Karpas-422 (cell line): Measurements from ENCODE around the gene ACSBG1. TPM values are rescaled to one million over a fixed set of nuclear protein-coding genes. Genes with fewer than 3 reads are reported as not detected.
"Not testable (repeated sequence)": the region's sequence is repeated elsewhere in the genome, so short reads cannot be mapped to it uniquely, and the experiment has no call there.

Experiments
- DNase-seq: peaks from one replicate; pipeline ENCODE4 v3.0.0-alpha.2; 2015
- H2AFZ ChIP-seq: fragments of 200-600 bp; sonication (generic); 2 replicates; pipeline ENCODE4 v1.6.1; 2014; ENCODE audit warnings: antibody characterized with exemption, low read length, mixed read lengths
- H3K27ac ChIP-seq: fragments of 200-600 bp; sonication (generic); 2 replicates; pipeline ENCODE4 v1.5.1; 2014; ENCODE audit warnings: mild to moderate bottlenecking, low read length, moderate library complexity
- H3K27me3 ChIP-seq: fragments of 200-600 bp; sonication (generic); 2 replicates; pipeline ENCODE4 v1.6.1; 2014; ENCODE audit warnings: low read length, mixed read lengths
- H3K36me3 ChIP-seq: fragments of 200-600 bp; sonication (generic); 2 replicates; pipeline ENCODE4 v1.6.1; 2014; ENCODE audit warnings: low read length, mixed read lengths; ENCODE audit not compliant: insufficient read depth
- H3K4me1 ChIP-seq: fragments of 200-600 bp; sonication (generic); 2 replicates; pipeline ENCODE4 v1.6.1; 2014; ENCODE audit warnings: mild to moderate bottlenecking, low read length, mixed read lengths
- H3K4me2 ChIP-seq: fragments of 200-600 bp; sonication (generic); 2 replicates; pipeline ENCODE4 v1.6.1; 2014; ENCODE audit warnings: low read length, low read depth, mild to moderate bottlenecking; ENCODE audit not compliant: poor library complexity, severe bottlenecking
- H3K4me3 ChIP-seq: fragments of 200-600 bp; sonication (generic); 2 replicates; pipeline ENCODE4 v1.5.1; 2014; ENCODE audit warnings: mild to moderate bottlenecking, antibody characterized with exemption, low read length, mixed read lengths
- H3K79me2 ChIP-seq: fragments of 200-600 bp; sonication (generic); 2 replicates; pipeline ENCODE4 v1.6.1; 2014; ENCODE audit warnings: mild to moderate bottlenecking, low read length, mixed read lengths
- H3K9ac ChIP-seq: fragments of 200-600 bp; sonication (generic); 2 replicates; pipeline ENCODE4 v1.6.0; 2014; ENCODE audit warnings: low read length
- H3K9me2 ChIP-seq: fragments of 200-600 bp; sonication (generic), shearing (Covaris generic); replicated peaks from 2 replicates; pipeline ENCODE4 v1.6.0; 2014; ENCODE audit warnings: mild to moderate bottlenecking, low read length, moderate library complexity; ENCODE audit not compliant: insufficient read depth
- H3K9me3 ChIP-seq: fragments of 300-700, 200-600 bp; sonication (generic); 2 replicates; pipeline ENCODE4 v1.6.1; 2014; ENCODE audit warnings: low read length, mixed read lengths
- H4K20me1 ChIP-seq: fragments of 200-600 bp; sonication (generic); 2 replicates; pipeline ENCODE4 v1.6.1; 2014; ENCODE audit warnings: mild to moderate bottlenecking, antibody characterized with exemption, low read length, low read depth; ENCODE audit not compliant: insufficient read depth
- total RNA-seq: library from RNA; depleted of rRNA; stranded (reverse); fragments of >200 nt; shearing (Covaris generic); gene quantifications from 2 replicates; pipeline ENCODE4 v1.2.3, GENCODE V29; 2014; ENCODE audit warnings: low replicate concordance

The ACSBG1 gene
- total RNA-seq, 1 experiment from 2014 or later, result not detected

- not testable (repeated sequence) for H3K4me3 ChIP-seq, H3K9ac ChIP-seq, H3K4me1 ChIP-seq, H3K36me3 ChIP-seq, H2AFZ ChIP-seq, H4K20me1 ChIP-seq, H3K27me3 ChIP-seq, H3K79me2 ChIP-seq, H3K9me2 ChIP-seq, DNase-seq, H3K4me2 ChIP-seq, H3K9me3 ChIP-seq, H3K27ac ChIP-seq
Observed at GRCh38 chr15:78245392-78245791, 11.0 kb upstream of the ACSBG1 start.

- no peaks in the 10 kb centered on the region for H3K79me2 ChIP-seq
- no peaks in the 10 kb centered on the region for H3K4me1 ChIP-seq
- H3K4me2 ChIP-seq, result no peak overlapping the region
- no peaks in the 10 kb centered on the region for H3K9me3 ChIP-seq
- no peaks in the 10 kb centered on the region for H3K36me3 ChIP-seq
- no peak overlapping the region for H3K27ac ChIP-seq
- H3K9ac ChIP-seq, result no peak overlapping the region
- no peaks in the 10 kb centered on the region for H3K27me3 ChIP-seq
- no peaks in the 10 kb centered on the region for H3K9me2 ChIP-seq
- no peak for DNase-seq
- H4K20me1 ChIP-seq, result no peaks in the 10 kb centered on the region
- no peak overlapping the region for H2AFZ ChIP-seq
- no peak overlapping the region for H3K4me3 ChIP-seq
Observed at GRCh38 chr15:78244893-78245292, 10.5 kb upstream of the ACSBG1 start.

DNA sequence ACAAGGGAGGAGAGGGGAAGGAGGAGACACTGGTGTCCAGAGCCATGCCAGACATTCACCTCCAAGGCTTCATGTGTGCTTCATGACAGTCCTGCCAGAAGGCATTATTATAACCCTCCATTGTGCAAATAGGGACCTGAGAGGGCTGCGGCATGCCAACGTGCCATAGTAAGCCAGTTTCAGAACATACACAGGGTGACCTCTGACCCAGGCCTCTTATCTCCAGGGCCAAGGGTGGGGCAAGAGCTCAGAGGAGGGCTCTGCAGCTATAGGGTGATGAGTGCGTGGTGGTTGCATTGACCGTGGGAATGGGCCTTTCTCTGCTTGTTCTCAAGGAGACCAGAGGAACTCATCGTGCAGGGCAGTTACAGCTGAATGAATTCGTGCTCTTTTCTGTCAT lies 9.7 kb upstream of the ACSBG1 start:
- no peaks in the 10 kb centered on the region for H3K9me3 ChIP-seq
- DNase-seq, result no peak
- no peaks in the 10 kb centered on the region for H3K4me1 ChIP-seq
- H3K27ac ChIP-seq, result no peak overlapping the region
- H3K9ac ChIP-seq, result no peak overlapping the region
- H3K4me3 ChIP-seq, result no peak overlapping the region
- no peaks in the 10 kb centered on the region for H4K20me1 ChIP-seq
- H3K9me2 ChIP-seq, result no peaks in the 10 kb centered on the region
- no peaks in the 10 kb centered on the region for H3K36me3 ChIP-seq
- H3K27me3 ChIP-seq, result no peaks in the 10 kb centered on the region
- H3K4me2 ChIP-seq, result no peak overlapping the region
- H2AFZ ChIP-seq, result no peak overlapping the region
- H3K79me2 ChIP-seq, result no peaks in the 10 kb centered on the region

GRCh38 chr15:78243491-78243941 lies 9.2 kb upstream of the ACSBG1 start:
- no peak overlapping the region for H2AFZ ChIP-seq
- no peak for DNase-seq
- H3K4me3 ChIP-seq, result no peak overlapping the region
- H3K27me3 ChIP-seq, result no peaks in the 10 kb centered on the region
- no peaks in the 10 kb centered on the region for H3K36me3 ChIP-seq
- no peak overlapping the region for H3K9ac ChIP-seq
- H3K4me1 ChIP-seq, result no peaks in the 10 kb centered on the region
- H3K9me2 ChIP-seq, result no peaks in the 10 kb centered on the region
- no peaks in the 10 kb centered on the region for H4K20me1 ChIP-seq
- no peak overlapping the region for H3K4me2 ChIP-seq
- no peak overlapping the region for H3K27ac ChIP-seq
- H3K79me2 ChIP-seq, result no peaks in the 10 kb centered on the region
- no peaks in the 10 kb centered on the region for H3K9me3 ChIP-seq

GRCh38 chr15:78243058-78243457 lies 8.7 kb upstream of the ACSBG1 start:
- no peak for DNase-seq
- H4K20me1 ChIP-seq, result no peaks in the 10 kb centered on the region
- H3K9ac ChIP-seq, result no peak overlapping the region
- no peak overlapping the region for H3K4me2 ChIP-seq
- H3K27me3 ChIP-seq, result no peaks in the 10 kb centered on the region
- no peaks in the 10 kb centered on the region for H3K9me3 ChIP-seq
- H2AFZ ChIP-seq, result no peak overlapping the region
- H3K36me3 ChIP-seq, result no peaks in the 10 kb centered on the region
- H3K9me2 ChIP-seq, result no peaks in the 10 kb centered on the region
- no peaks in the 10 kb centered on the region for H3K4me1 ChIP-seq
- H3K27ac ChIP-seq, result no peak overlapping the region
- H3K79me2 ChIP-seq, result no peaks in the 10 kb centered on the region
- no peak overlapping the region for H3K4me3 ChIP-seq

GRCh38 chr15:78242128-78242527 lies 7.8 kb upstream of the ACSBG1 start:
- H3K4me2 ChIP-seq, result no peak overlapping the region
- H2AFZ ChIP-seq, result no peak overlapping the region
- no peak overlapping the region for H3K4me3 ChIP-seq
- H3K27ac ChIP-seq, result no peak overlapping the region
- no peaks in the 10 kb centered on the region for H3K4me1 ChIP-seq
- H3K9ac ChIP-seq, result no peak overlapping the region
- H4K20me1 ChIP-seq, result no peaks in the 10 kb centered on the region
- no peaks in the 10 kb centered on the region for H3K27me3 ChIP-seq
- H3K36me3 ChIP-seq, result no peaks in the 10 kb centered on the region
- H3K9me3 ChIP-seq, result no peaks in the 10 kb centered on the region
- H3K9me2 ChIP-seq, result no peaks in the 10 kb centered on the region
- no peaks in the 10 kb centered on the region for H3K79me2 ChIP-seq
- peak; percentile 56 for DNase-seq

GRCh38 chr15:78241017-78241416 lies 6.7 kb upstream of the ACSBG1 start:
- Histone ChIP-seq H3K4me3 (no peak overlapping the region), H3K4me1 (no peaks in the 10 kb centered on the region), H3K36me3 (no peaks in the 10 kb centered on the region), H3K79me2 (no peaks in the 10 kb centered on the region), H3K9ac (no peak overlapping the region), H3K27me3 (no peaks in the 10 kb centered on the region), H3K27ac (no peak overlapping the region), H3K4me2 (no peak overlapping the region), H3K9me2 (no peaks in the 10 kb centered on the region), H3K9me3 (no peaks in the 10 kb centered on the region), H2AFZ (no peak overlapping the region), H4K20me1 (no peaks in the 10 kb centered on the region)
- peak; percentile 90 for DNase-seq

DNA sequence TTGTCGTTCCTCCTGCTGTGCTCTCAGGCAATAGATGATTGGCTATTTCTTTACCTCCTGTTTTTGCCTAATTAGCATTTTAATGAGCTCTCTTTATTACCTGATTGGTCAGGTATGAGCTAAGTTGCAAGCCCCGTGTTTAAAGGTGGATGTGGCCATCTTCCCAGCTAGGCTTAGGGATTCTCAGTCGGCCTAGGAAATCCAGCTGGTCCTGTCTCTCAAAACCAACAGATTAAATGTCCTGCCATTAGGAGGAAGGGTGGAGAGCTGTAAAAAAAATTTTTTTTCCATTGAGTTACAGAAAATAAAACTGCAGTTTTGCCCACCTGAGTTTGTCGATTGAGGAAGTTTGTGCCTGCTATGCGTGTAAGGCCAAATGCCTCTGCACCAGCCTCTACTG lies 5.4 kb upstream of the ACSBG1 start:
- no peaks in the 10 kb centered on the region for H3K79me2 ChIP-seq

DNA sequence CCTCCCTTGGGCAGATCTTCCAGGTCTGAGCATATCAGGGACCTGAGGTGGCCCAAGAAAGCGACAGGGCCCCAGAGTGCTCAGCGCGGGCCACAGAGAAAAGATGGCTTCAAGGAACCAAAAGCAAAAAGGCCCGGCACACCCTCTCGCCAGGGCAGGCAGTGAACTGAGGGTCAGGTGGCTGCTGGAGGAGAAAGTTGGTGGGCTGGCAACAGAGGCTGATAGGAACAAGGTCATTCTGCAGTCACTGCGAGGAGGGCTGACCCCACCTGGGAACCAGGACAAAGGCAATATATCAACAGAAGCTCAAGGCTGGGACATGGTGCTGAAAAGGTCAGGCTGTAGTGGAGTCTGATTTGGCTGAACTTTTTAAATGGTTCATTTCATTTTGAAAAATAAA lies 2.8 kb upstream of the ACSBG1 start:
- no peak overlapping the region for H3K27ac ChIP-seq
- no peaks in the 10 kb centered on the region for H3K9me2 ChIP-seq
- H3K79me2 ChIP-seq, result no peaks in the 10 kb centered on the region
- no peaks in the 10 kb centered on the region for H3K9me3 ChIP-seq
- H4K20me1 ChIP-seq, result no peaks in the 10 kb centered on the region
- no peak for DNase-seq
- H2AFZ ChIP-seq, result no peak overlapping the region
- no peaks in the 10 kb centered on the region for H3K4me1 ChIP-seq
- no peak overlapping the region for H3K4me2 ChIP-seq
- no peaks in the 10 kb centered on the region for H3K36me3 ChIP-seq
- H3K9ac ChIP-seq, result no peak overlapping the region
- H3K4me3 ChIP-seq, result no peak overlapping the region
- H3K27me3 ChIP-seq, result no peaks in the 10 kb centered on the region

More for the DNA sequence above, 5.4 kb upstream of the ACSBG1 start:
- Histone ChIP-seq H3K9me3 (no peaks in the 10 kb centered on the region), H3K27me3 (no peaks in the 10 kb centered on the region), H3K4me1 (no peaks in the 10 kb centered on the region), H3K4me2 (no peak overlapping the region), H3K9ac (no peak overlapping the region), H3K36me3 (no peaks in the 10 kb centered on the region), H2AFZ (no peak overlapping the region), H4K20me1 (no peaks in the 10 kb centered on the region), H3K9me2 (no peaks in the 10 kb centered on the region), H3K4me3 (no peak overlapping the region), H3K27ac (no peak overlapping the region)
- DNase-seq, result no peak
